Hepatocyte (in vitro differentiated cells): ENCODE data around the gene EFEMP2.

ENCODE experiments used
- CTCF ChIP-seq: fragments of 200-600 bp; sonication (generic); IDR thresholded peaks from 2 replicates; pipeline ENCODE4 v1.5.1; 2016; ENCODE audit warnings: antibody characterized with exemption, mild to moderate bottlenecking; ENCODE audit not compliant: poor library complexity
- EZH2phosphoT487 ChIP-seq: fragments of 200-600 bp; sonication (generic); IDR thresholded peaks from one replicate; pipeline ENCODE4 v1.6.1; 2018; ENCODE audit warnings: antibody characterized with exemption, mild to moderate bottlenecking, low read depth, moderate library complexity; ENCODE audit not compliant: unreplicated experiment, severe bottlenecking

- peak; percentile 32 for TF ChIP-seq CTCF
- TF ChIP-seq EZH2phosphoT487, result no peak
Measured at GRCh38 chr11:65890324-65891218, 18.0 kb upstream of the EFEMP2 start, which contains the start of gene CCDC85B.
